ENCODE results near the gene COG5. TPM values are rescaled to one million over a fixed set of nuclear protein-coding genes. Genes with fewer than 3 reads are reported as not detected.

COG5 gene
- total and polyA plus RNA-seq, 2 of the 4 experiments (the other 2 are of a cell fraction) = 18.5 to 27.4 TPM

- dilution Hi-C loops (cut with HindIII; ENCODE audit: low sequenced_read_pairs, unreplicated experiment) (no loop called here), in situ Hi-C loops (cut with MboI; ENCODE audit: low sequenced_read_pairs) (no loop called here), intact Hi-C loops (cut with micrococcal nuclease) (no loop called here)
- Histone ChIP-seq H2AK5ac (ENCODE audit: low read depth, low read length) (no peak overlapping the region), H2BK120ac (ENCODE audit: low read depth, low read length) (no peak overlapping the region), H2AK9ac (replicated peaks; ENCODE audit: low read depth, low read length, poor library complexity) (no peak overlapping the region), H3K4me2 (ENCODE audit: low read depth, low read length) (no peak overlapping the region), H3K4me3 (ENCODE audit: insufficient read depth, low read depth, low read length) (no peak overlapping the region), H4K20me1 (ENCODE audit: insufficient read depth, low read length) (no peaks in the 10 kb centered on the region), H3K4me1 (ENCODE audit: control insufficient read depth, insufficient read depth, low read length) (no peaks in the 10 kb centered on the region), H3K56ac (ENCODE audit: extremely low read depth, insufficient read depth, low read length) (no peak overlapping the region), H3K9me3 (ENCODE audit: control insufficient read depth, insufficient read depth, low read length) (no peaks in the 10 kb centered on the region), H3K36me3 (ENCODE audit: control insufficient read depth, insufficient read depth, low read length) (no peaks in the 10 kb centered on the region), H2BK20ac (ENCODE audit: low read depth, low read length) (no peak overlapping the region), H3K79me1 (ENCODE audit: low read depth in 1 of 2, low read length in 2 of 2) (no peaks in the 10 kb centered on the region), H2BK5ac (ENCODE audit: low read depth, low read length, poor library complexity, severe bottlenecking) (no peak overlapping the region), H3K9me1 (ENCODE audit: insufficient read depth, low read length) (no peaks in the 10 kb centered on the region), H2BK15ac (ENCODE audit: low read depth, low read length) (no peak overlapping the region), H4K5ac (ENCODE audit: low read depth, low read length) (no peak overlapping the region), H3K4ac (ENCODE audit: low read depth, low read length) (no peak overlapping the region), H4K8ac (ENCODE audit: low read depth in 2 of 2, low read length in 2 of 2) (no peak overlapping the region), H3K27ac (ENCODE audit: insufficient read depth, low read length) (no peak overlapping the region), H4K91ac (ENCODE audit: insufficient read depth, low read depth, low read length) (no peak overlapping the region), H3K14ac (replicated peaks; ENCODE audit: low read depth, low read length) (no peak overlapping the region), H3K9ac (ENCODE audit: low read depth, low read length) (no peak overlapping the region), H3K27me3 (ENCODE audit: control insufficient read depth, insufficient read depth, low read length) (no peaks in the 10 kb centered on the region), H3K23ac (ENCODE audit: low read depth, low read length) (no peak overlapping the region), H3K18ac (ENCODE audit: low read depth, low read length) (no peak overlapping the region), H2AFZ (replicated peaks; ENCODE audit: low read length, poor library complexity) (no peak overlapping the region)
- TF ChIP-seq MAZ (IDR thresholded peaks at IDR 0.05; ENCODE audit: borderline replicate concordance, low read depth, low read length) (no peak), RAD21 (IDR thresholded peaks at IDR 0.05; ENCODE audit: low read length) (no peak), ELK1 (IDR thresholded peaks at IDR 0.05; ENCODE audit: borderline replicate concordance, low read depth, low read length) (no peak), MAFK (IDR thresholded peaks at IDR 0.05; ENCODE audit: low read depth, low read length) (no peak), CEBPB (IDR thresholded peaks at IDR 0.05; ENCODE audit: low read depth, low read length) (no peak), CHD1 (IDR thresholded peaks at IDR 0.05; ENCODE audit: low read depth, low read length) (no peak), POLR2A (IDR thresholded peaks at IDR 0.05; ENCODE audit: low read depth, low read length) (no peak), NFE2L2 (IDR thresholded peaks at IDR 0.05; ENCODE audit: low read depth, low read length) (no peak), RFX5 (IDR thresholded peaks at IDR 0.05; ENCODE audit: low read depth, low read length) (no peak), FOS (IDR thresholded peaks at IDR 0.05; ENCODE audit: low read depth, low read length) (no peak), RCOR1 (IDR thresholded peaks at IDR 0.05; ENCODE audit: insufficient replicate concordance, low read length) (no peak), MXI1 (IDR thresholded peaks at IDR 0.05; ENCODE audit: borderline replicate concordance, low read depth, low read length) (no peak), SMC3 (IDR thresholded peaks at IDR 0.05; ENCODE audit: low read depth, low read length) (no peak), BHLHE40 (IDR thresholded peaks at IDR 0.05; ENCODE audit: low read depth, low read length) (no peak)
- TF ChIP-seq, protein P1, sequence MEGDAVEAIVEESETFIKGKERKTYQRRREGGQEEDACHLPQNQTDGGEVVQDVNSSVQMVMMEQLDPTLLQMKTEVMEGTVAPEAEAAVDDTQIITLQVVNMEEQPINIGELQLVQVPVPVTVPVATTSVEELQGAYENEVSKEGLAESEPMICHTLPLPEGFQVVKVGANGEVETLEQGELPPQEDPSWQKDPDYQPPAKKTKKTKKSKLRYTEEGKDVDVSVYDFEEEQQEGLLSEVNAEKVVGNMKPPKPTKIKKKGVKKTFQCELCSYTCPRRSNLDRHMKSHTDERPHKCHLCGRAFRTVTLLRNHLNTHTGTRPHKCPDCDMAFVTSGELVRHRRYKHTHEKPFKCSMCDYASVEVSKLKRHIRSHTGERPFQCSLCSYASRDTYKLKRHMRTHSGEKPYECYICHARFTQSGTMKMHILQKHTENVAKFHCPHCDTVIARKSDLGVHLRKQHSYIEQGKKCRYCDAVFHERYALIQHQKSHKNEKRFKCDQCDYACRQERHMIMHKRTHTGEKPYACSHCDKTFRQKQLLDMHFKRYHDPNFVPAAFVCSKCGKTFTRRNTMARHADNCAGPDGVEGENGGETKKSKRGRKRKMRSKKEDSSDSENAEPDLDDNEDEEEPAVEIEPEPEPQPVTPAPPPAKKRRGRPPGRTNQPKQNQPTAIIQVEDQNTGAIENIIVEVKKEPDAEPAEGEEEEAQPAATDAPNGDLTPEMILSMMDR (conservative IDR thresholded peaks at IDR 0.05; ENCODE audit: low read depth, low read length) = no peak
- TF ChIP-seq, protein P2, sequence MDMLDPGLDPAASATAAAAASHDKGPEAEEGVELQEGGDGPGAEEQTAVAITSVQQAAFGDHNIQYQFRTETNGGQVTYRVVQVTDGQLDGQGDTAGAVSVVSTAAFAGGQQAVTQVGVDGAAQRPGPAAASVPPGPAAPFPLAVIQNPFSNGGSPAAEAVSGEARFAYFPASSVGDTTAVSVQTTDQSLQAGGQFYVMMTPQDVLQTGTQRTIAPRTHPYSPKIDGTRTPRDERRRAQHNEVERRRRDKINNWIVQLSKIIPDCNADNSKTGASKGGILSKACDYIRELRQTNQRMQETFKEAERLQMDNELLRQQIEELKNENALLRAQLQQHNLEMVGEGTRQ (IDR thresholded peaks at IDR 0.05; ENCODE audit: low read depth, low read length) = no peak
- no CpG with 5 or more reads among the region's 1 CpG for WGBS, 2 experiments (ENCODE audit: extremely low coverage in 2 of 2, insufficient read length in 1 of 2)
- CTCF ChIA-PET = no interaction called here
- ATAC-seq (ENCODE audit: low read depth) (no peak), DNase-seq (no peak)
- POLR2A ChIA-PET (ENCODE audit: unreplicated experiment) = no interaction called here
- BruUV-seq (replicated peaks) = no TSS peak
Observed at GRCh38 chr7:107294182-107294581, 269.5 kb downstream of the COG5 start.

Data from IMR-90 (cell line).